GM19324 (cell line): Measurements from ENCODE around the gene MINK1.

Experiments used
- ATAC-seq: cut with Tn5 transposase; IDR thresholded peaks from one replicate; pipeline ENCODE4 v1.9.1; 2021; ENCODE audit warnings: mild to moderate bottlenecking, moderate library complexity; ENCODE audit not compliant: unreplicated experiment, low FRiP score

The MINK1 gene

GRCh38 chr17:4810696-4811290, 22.3 kb upstream of the MINK1 start:
- ATAC-seq, result no peak

GRCh38 chr17:4811471-4811870, 21.7 kb upstream of the MINK1 start:
- ATAC-seq, result no peak

GRCh38 chr17:4812690-4813089, 20.4 kb upstream of the MINK1 start:
- ATAC-seq, result no peak

- ATAC-seq, result no peak
Measured at GRCh38 chr17:4815043-4815675, 18.0 kb upstream of the MINK1 start.

- ATAC-seq, result no peak
Measured at GRCh38 chr17:4816826-4817225, 16.3 kb upstream of the MINK1 start.

- ATAC-seq, result no peak
Measured at GRCh38 chr17:4818276-4818675, 14.9 kb upstream of the MINK1 start.

- ATAC-seq, result no peak
Measured at GRCh38 chr17:4822835-4823234, 10.3 kb upstream of the MINK1 start.

- ATAC-seq, result no peak
Measured at GRCh38 chr17:4823373-4824089, 9.6 kb upstream of the MINK1 start.

- ATAC-seq, result no peak
Measured at GRCh38 chr17:4827399-4827798, 5.7 kb upstream of the MINK1 start.

GRCh38 chr17:4832829-4833177, 337 bp upstream of the MINK1 start:
- ATAC-seq, result peak; percentile 19

- ATAC-seq, result no peak
Measured at GRCh38 chr17:4833941-4834680, 971 bp downstream of the MINK1 start.

DNA sequence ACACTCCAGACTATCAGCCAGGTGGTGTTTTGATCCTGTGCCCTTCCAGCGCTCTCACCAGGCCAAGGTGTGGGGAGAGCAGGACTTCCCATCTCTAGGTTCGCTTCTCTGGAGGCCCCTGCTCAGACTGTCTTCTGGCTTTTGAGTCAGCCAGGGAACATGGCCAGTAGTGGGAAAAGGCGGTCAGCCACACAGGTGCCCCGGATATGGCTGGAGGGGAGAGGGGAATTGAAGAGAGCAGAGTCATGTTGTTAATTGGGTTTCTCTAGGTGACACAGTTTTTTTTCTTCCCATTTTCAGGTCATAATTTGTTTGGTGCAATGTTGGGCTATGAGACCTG, 1.5 kb downstream of the MINK1 start:
- no peak for ATAC-seq

GRCh38 chr17:4836221-4836620, 3.1 kb downstream of the MINK1 start:
- no peak for ATAC-seq

DNA sequence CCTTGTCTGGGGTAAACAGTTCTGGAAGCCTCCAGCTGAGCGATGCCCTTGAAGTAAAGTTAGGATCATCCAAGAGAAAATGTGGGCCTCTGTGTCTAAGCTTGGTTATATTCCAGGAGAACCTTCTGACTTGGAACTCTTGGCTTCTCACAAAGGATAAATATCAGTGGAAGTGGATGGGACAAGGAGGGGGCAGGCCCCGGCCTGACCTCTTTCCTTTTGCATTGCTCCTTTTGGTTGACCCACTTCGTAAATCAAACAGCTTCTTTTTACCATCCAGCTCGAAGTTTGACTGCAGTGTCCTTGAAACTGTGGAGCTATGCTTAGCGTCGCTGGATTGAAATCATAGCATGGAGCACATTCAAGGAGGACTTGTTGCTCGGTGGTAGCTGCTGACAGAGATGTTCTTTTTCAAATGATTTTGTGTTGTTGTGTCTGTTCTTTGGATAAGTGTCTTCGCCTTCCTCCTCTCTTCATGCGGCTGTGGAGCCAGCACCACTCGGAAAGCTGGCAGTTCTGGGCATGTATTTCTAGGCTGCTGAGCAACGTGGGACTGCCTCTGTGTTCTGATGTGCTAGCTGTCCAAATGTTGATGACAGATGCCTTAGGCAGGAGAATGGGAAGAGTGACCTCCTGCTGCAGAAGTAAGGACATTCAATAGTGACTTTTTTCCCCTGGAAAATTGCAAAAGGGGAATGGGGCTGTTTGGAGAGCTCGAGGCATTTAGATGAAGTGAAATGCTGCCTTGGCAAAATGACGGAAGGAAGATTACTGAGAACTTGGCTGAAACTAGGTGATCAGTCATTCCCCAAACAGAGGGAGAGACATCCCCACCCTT, 4.5 kb downstream of the MINK1 start:
- no peak for ATAC-seq

- no peak for ATAC-seq
Measured at GRCh38 chr17:4838309-4838785, 5.2 kb downstream of the MINK1 start.

GRCh38 chr17:4839221-4839620, 6.1 kb downstream of the MINK1 start:
- no peak for ATAC-seq

DNA sequence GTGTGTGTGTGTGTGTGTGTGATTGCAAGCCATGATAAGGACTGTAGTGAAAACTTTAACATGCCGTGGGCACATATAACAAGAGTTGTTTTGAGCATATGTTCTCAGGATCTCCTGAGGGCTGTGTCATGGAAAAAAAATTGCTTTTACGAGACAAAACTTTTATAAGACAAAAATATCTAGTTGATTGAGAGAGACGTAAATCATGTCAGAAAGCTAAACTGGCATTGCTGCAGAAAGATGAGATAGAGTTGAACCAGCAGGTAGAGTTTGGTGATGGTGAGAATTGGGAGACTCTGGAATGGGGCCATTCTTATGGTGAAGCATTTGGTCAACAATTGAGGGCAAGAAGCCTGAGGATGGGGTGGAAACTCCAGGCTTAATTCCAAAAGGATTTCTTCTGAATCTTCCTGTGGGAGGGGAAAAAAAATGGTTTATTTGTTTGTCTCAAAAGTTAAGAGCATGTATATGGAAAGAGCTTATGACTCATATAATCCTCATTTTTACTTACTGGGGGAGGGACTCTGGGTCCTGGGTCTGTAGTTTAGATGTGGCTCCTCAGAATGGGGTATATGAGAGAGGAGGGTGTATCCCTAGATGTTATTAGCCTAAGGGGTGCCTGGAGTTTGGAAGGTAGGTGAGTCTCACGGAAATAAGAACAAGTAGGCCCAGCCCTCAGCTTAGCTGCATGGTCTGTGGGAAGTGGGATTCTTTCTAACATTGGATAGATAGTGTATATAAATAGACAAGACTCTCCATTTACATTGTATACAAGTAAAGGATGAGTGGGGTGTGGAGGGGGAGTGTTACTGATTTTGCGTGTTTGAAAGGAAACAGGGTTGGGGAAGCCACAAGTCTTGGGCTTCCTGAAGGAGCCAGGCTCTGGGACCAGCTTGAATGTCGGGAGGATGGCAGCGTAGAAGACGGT, 7.1 kb downstream of the MINK1 start:
- ATAC-seq, result no peak

GRCh38 chr17:4840893-4841242, 7.7 kb downstream of the MINK1 start:
- ATAC-seq, result no peak

GRCh38 chr17:4842376-4842775, 9.2 kb downstream of the MINK1 start:
- no peak for ATAC-seq
